ENCODE results near the gene BCAS3. TPM values are rescaled to one million over a fixed set of nuclear protein-coding genes. Genes with fewer than 3 reads are reported as not detected.
A peak's percentile ranks its signal among the peaks of the same experiment; 100 is the strongest.

The BCAS3 gene
- polyA plus RNA-seq, 3 donors = 10.3 to 19.1 (median 14.7) TPM

DNA sequence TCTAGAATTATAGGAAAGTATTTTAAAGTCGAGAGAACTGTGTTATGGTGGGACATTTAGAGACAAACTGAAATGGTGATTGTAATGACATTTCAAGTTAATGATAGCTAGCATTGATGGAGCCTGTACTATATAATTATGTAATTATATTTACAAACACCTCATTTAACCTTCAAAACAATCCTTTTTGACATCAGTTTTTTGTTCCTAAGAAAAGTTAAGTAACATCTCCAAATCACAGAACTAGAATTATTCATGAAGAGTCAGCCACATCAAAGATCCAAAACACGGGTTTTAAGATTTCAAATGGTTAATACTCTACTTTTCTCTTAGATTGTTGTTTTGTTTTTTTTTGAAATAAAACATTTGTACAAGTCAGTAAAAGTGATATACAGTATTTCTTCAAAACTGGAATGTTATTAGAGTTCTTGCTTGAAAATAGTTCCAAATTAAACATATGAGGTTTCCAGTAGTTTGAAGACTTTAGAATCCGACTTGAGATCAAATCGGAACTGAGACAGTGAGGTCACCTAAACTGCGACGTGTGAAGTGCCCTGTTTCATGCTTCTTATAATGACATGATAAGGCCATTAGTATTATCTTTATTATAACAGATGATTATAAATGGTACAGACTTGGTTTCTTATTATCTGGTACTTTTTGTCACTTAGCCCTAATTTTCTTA, 457.0 kb downstream of the BCAS3 start:
- H3K4me3 Mint-ChIP-seq = no peak overlapping the region
- peaks cover 0 to 2% of the 10 kb centered on the region in 2 donors for H3K36me3 Mint-ChIP-seq
- H3K27ac Mint-ChIP-seq = no peak overlapping the region
- H3K36me3 ChIP-seq (replicated peaks in 1 of 2; ENCODE audit: control insufficient read depth in 1 of 2, insufficient read depth in 2 of 2, low read length in 2 of 2) = no peaks in the 10 kb centered on the region
- 93% methylated on average over 2 of the region's 6 CpGs for WGBS (ENCODE audit: insufficient coverage)
- H3K27me3 ChIP-seq (ENCODE audit: control insufficient read depth in 2 of 2, insufficient read depth in 2 of 2, low read length in 2 of 2) = no peaks in the 10 kb centered on the region
- intact Hi-C loops (cut with micrococcal nuclease) = loop anchor here in 1 of 2 donors (5.0 kb wide), 1 partner anchor 118 kb away; no protein-coding TSS in a partner anchor
- H3K4me3 ChIP-seq (replicated peaks in 1 of 3; ENCODE audit: low read depth in 2 of 3, low read length in 3 of 3) = no peak overlapping the region
- no peaks in the 10 kb centered on the region for H4K20me1 ChIP-seq (ENCODE audit: insufficient read depth, low read length)
- H3K9me3 ChIP-seq (replicated peaks in 1 of 2; ENCODE audit: control insufficient read depth in 1 of 2, insufficient read depth in 1 of 2, low read length in 2 of 2) = no peaks in the 10 kb centered on the region
- no peak overlapping the region for H3K9ac ChIP-seq (ENCODE audit: insufficient read depth, low read length, poor library complexity, severe bottlenecking)
- no peaks in the 10 kb centered on the region for H3K79me2 ChIP-seq (ENCODE audit: insufficient read depth, low read length)
- H3K27ac ChIP-seq (ENCODE audit: low read depth in 1 of 2, low read length in 2 of 2) = no peak overlapping the region
- H2AFZ ChIP-seq (ENCODE audit: insufficient read depth, low read depth, low read length, poor library complexity, severe bottlenecking) = no peak overlapping the region
- no peak for DNase-seq
- TF ChIP-seq CTCF (IDR thresholded peaks at IDR 0.05) = no peak
- no peaks in the 10 kb centered on the region for H3K9me3 Mint-ChIP-seq
- peaks cover 0 to 3% (median 2%) of the 10 kb centered on the region in 3 donors for H3K27me3 Mint-ChIP-seq (ENCODE audit: low read depth in 3 of 3)
- H3K4me2 ChIP-seq (replicated peaks; ENCODE audit: extremely low read depth, low read length, poor library complexity, severe bottlenecking) = no peak overlapping the region
- H3K4me1 ChIP-seq (ENCODE audit: control insufficient read depth in 1 of 2, insufficient read depth in 2 of 2, low read length in 2 of 2) = peaks cover 20 to 28% of the 10 kb centered on the region in 2 donors
- H3K4me1 Mint-ChIP-seq = peaks cover 31% of the 10 kb centered on the region

GRCh38 chr17:61135782-61136181, 458.1 kb downstream of the BCAS3 start:
- Histone ChIP-seq H3K9ac (ENCODE audit: insufficient read depth, low read length, poor library complexity, severe bottlenecking) (no peak overlapping the region), H3K27me3 (ENCODE audit: control insufficient read depth in 2 of 2, insufficient read depth in 2 of 2, low read length in 2 of 2) (no peaks in the 10 kb centered on the region), H3K4me1 (ENCODE audit: control insufficient read depth in 1 of 2, insufficient read depth in 2 of 2, low read length in 2 of 2) (peaks cover 16 to 23% of the 10 kb centered on the region in 2 donors), H3K4me3 (replicated peaks in 1 of 3; ENCODE audit: low read depth in 2 of 3, low read length in 3 of 3) (no peak overlapping the region), H3K4me2 (replicated peaks; ENCODE audit: extremely low read depth, low read length, poor library complexity, severe bottlenecking) (no peak overlapping the region), H3K79me2 (ENCODE audit: insufficient read depth, low read length) (no peaks in the 10 kb centered on the region), H3K36me3 (replicated peaks in 1 of 2; ENCODE audit: control insufficient read depth in 1 of 2, insufficient read depth in 2 of 2, low read length in 2 of 2) (no peaks in the 10 kb centered on the region), H4K20me1 (ENCODE audit: insufficient read depth, low read length) (no peaks in the 10 kb centered on the region), H2AFZ (ENCODE audit: insufficient read depth, low read depth, low read length, poor library complexity, severe bottlenecking) (no peak overlapping the region), H3K27ac (ENCODE audit: low read depth in 1 of 2, low read length in 2 of 2) (no peak overlapping the region), H3K9me3 (replicated peaks in 1 of 2; ENCODE audit: control insufficient read depth in 1 of 2, insufficient read depth in 1 of 2, low read length in 2 of 2) (no peaks in the 10 kb centered on the region)
- Mint-ChIP-seq H3K27ac (no peak overlapping the region), H3K36me3 (peaks cover 0 to 2% of the 10 kb centered on the region in 2 donors), H3K4me3 (peak overlapping the region in 1 of 2 donors; percentile 64), H3K4me1 (peaks cover 27% of the 10 kb centered on the region), H3K9me3 (no peaks in the 10 kb centered on the region), H3K27me3 (ENCODE audit: low read depth in 3 of 3) (peaks cover 0 to 2% (median 1%) of the 10 kb centered on the region in 3 donors)
- intact Hi-C loops (cut with micrococcal nuclease) = loop anchor here in 1 of 2 donors (5.0 kb wide), 1 partner anchor 117 kb away; no protein-coding TSS in a partner anchor
- no peak for DNase-seq
- 76% methylated on average over 14 of the region's 14 CpGs for WGBS (ENCODE audit: insufficient coverage)
- no peak for TF ChIP-seq CTCF (IDR thresholded peaks at IDR 0.05)

Data from CD14-positive monocyte (primary cell).